Measurements from ENCODE around the gene TCEA2.

Gene TCEA2

DNA sequence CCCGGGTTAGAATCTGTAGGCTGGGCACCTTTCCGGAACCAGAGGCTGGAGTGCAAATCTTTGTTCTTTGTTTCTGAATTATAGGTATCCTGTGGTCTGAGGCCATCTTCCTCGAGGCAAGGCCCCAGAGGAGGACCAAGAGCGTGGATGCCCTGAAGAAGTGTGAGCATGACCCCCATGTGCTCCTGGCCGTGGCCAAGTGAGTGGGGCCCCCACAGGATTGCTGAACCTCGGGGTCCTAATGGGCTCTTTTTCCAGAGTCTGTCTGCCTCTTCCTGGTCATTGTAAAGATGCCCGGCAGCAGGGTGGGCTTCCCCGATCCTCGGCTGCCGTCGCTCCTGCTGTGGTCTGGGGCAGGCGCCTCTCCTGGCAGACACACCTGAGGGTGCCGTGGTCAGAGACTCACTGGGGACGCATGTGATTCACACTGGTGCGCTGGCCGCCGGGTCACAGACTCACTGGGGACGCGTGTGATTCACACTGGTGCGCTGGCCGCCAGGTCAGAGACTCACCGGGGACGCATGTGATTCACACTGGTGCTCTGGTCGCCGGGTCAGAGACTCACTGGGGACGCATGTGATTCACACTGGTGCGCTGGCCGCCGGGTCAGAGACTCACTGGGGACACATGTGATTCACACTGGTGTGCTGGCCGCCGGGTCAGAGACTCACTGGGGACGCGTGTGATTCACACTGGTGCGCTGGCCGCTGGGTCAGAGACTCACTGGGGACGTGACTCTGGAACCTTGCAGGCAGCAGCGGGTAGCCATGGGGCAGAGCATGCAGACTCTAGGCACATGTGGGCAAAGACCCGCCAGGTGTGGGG lies 33.5 kb upstream of the TCEA2 start:
- no peak overlapping the region for H3K4me2 ChIP-seq (ENCODE audit: low read depth, low read length, poor library complexity, severe bottlenecking)
- H3K4me3 ChIP-seq (ENCODE audit: insufficient read depth, low read length, poor library complexity, severe bottlenecking): no peak overlapping the region
- no peak overlapping the region for H3K27ac ChIP-seq (ENCODE audit: low read depth, low read length)
- no peak overlapping the region for H2AFZ ChIP-seq (ENCODE audit: low read depth, low read length, severe bottlenecking)
- H3K36me3 ChIP-seq (ENCODE audit: low read length): no peaks in the 10 kb centered on the region
- no peaks in the 10 kb centered on the region for H3K9me3 ChIP-seq (ENCODE audit: insufficient read depth, low read length)
- no peaks in the 10 kb centered on the region for H4K20me1 ChIP-seq (ENCODE audit: low read depth, low read length)
- H3K27me3 ChIP-seq (ENCODE audit: low read length): no peaks in the 10 kb centered on the region
- no peak overlapping the region for H3K9ac ChIP-seq (ENCODE audit: low read length)
- no peaks in the 10 kb centered on the region for H3F3A ChIP-seq (ENCODE audit: insufficient read depth)
- no peaks in the 10 kb centered on the region for H3K9me2 ChIP-seq (replicated peaks; ENCODE audit: insufficient read depth, low read length)
- no peak for TF ChIP-seq EZH2phosphoT487 (conservative IDR thresholded peaks at IDR 0.05; ENCODE audit: low read length)
- TF ChIP-seq, protein P1, sequence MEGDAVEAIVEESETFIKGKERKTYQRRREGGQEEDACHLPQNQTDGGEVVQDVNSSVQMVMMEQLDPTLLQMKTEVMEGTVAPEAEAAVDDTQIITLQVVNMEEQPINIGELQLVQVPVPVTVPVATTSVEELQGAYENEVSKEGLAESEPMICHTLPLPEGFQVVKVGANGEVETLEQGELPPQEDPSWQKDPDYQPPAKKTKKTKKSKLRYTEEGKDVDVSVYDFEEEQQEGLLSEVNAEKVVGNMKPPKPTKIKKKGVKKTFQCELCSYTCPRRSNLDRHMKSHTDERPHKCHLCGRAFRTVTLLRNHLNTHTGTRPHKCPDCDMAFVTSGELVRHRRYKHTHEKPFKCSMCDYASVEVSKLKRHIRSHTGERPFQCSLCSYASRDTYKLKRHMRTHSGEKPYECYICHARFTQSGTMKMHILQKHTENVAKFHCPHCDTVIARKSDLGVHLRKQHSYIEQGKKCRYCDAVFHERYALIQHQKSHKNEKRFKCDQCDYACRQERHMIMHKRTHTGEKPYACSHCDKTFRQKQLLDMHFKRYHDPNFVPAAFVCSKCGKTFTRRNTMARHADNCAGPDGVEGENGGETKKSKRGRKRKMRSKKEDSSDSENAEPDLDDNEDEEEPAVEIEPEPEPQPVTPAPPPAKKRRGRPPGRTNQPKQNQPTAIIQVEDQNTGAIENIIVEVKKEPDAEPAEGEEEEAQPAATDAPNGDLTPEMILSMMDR (IDR thresholded peaks at IDR 0.05; ENCODE audit: insufficient read depth, low read length, poor library complexity, severe bottlenecking): no peak
- H3K79me2 ChIP-seq (ENCODE audit: insufficient read depth, low read length): no peaks in the 10 kb centered on the region

DNA sequence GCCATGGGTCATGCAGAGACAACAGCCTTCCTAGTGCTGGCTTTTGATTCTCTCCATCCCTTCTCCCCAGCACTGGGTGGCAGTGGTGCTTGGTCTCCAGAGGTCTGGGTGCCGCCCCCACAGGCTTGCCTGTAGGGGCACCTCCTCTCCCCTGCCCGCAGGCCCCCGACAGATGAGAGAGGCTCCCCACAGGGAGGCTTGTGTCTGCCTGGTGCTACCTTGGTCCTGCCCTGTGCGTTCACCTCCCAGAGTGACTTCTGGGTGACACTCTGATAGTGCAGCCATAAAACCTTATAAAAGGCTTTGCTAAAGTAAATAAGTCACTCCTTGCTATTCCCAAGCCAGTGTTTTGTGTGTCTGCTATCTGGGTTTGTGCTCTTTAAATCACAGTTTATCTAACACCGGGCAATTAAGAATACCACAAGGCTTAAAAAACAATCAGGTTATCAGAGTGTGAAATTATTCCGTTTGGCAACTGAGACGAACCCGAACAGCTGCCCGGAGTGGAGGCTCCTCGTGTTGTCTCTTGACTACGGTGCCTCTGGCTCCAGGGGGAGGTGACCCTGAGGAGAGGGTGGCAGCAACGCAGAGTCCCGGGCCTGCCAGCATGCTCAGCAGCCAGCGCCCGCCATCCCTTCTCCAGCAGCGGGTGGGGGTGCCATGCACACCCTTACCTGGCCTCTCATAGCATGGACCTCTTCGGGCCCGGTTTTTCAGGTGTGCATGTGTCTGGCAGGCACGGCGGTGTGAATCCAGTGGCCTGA lies 32.4 kb upstream of the TCEA2 start:
- no peak for TF ChIP-seq EZH2phosphoT487 (conservative IDR thresholded peaks at IDR 0.05; ENCODE audit: low read length)
- TF ChIP-seq, protein P1 (IDR thresholded peaks at IDR 0.05; ENCODE audit: insufficient read depth, low read length, poor library complexity, severe bottlenecking): no peak
- no peaks in the 10 kb centered on the region for H3K27me3 ChIP-seq (ENCODE audit: low read length)
- no peak overlapping the region for H3K4me2 ChIP-seq (ENCODE audit: low read depth, low read length, poor library complexity, severe bottlenecking)
- H2AFZ ChIP-seq (ENCODE audit: low read depth, low read length, severe bottlenecking): no peak overlapping the region
- no peaks in the 10 kb centered on the region for H3K36me3 ChIP-seq (ENCODE audit: low read length)
- no peak overlapping the region for H3K27ac ChIP-seq (ENCODE audit: low read depth, low read length)
- no peaks in the 10 kb centered on the region for H3K9me2 ChIP-seq (replicated peaks; ENCODE audit: insufficient read depth, low read length)
- H3K9ac ChIP-seq (ENCODE audit: low read length): no peak overlapping the region
- H3K79me2 ChIP-seq (ENCODE audit: insufficient read depth, low read length): no peaks in the 10 kb centered on the region
- no peak overlapping the region for H3K4me3 ChIP-seq (ENCODE audit: insufficient read depth, low read length, poor library complexity, severe bottlenecking)
- H3F3A ChIP-seq (ENCODE audit: insufficient read depth): no peaks in the 10 kb centered on the region
- no peaks in the 10 kb centered on the region for H4K20me1 ChIP-seq (ENCODE audit: low read depth, low read length)
- no peaks in the 10 kb centered on the region for H3K9me3 ChIP-seq (ENCODE audit: insufficient read depth, low read length)

DNA sequence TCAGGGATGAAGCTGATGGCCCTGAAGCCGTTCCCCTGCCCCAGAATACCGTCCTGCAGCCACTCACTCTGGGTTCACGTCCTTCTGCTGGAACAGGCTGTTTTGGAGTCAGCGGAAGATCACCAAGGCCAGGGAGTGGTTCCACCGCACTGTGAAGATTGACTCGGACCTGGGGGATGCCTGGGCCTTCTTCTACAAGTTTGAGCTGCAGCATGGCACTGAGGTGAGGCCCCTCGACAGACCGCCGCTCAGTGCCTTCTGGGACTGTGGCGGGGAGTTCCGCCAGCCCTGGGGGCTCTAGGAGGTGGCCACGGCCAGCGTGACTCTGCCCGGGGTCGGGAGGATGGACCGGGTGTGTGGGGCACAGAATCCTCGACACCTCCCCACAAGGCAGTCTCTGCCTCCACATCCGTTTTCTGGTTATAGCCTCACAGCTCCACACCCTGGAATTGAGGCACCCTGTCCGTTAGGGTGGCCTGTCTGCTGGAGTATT lies 31.1 kb upstream of the TCEA2 start:
- H3K36me3 ChIP-seq (ENCODE audit: low read length): no peaks in the 10 kb centered on the region
- no peak overlapping the region for H2AFZ ChIP-seq (ENCODE audit: low read depth, low read length, severe bottlenecking)
- no peaks in the 10 kb centered on the region for H3K9me2 ChIP-seq (replicated peaks; ENCODE audit: insufficient read depth, low read length)
- H3K27ac ChIP-seq (ENCODE audit: low read depth, low read length): no peak overlapping the region
- H3K4me3 ChIP-seq (ENCODE audit: insufficient read depth, low read length, poor library complexity, severe bottlenecking): no peak overlapping the region
- no peaks in the 10 kb centered on the region for H3F3A ChIP-seq (ENCODE audit: insufficient read depth)
- H3K27me3 ChIP-seq (ENCODE audit: low read length): no peaks in the 10 kb centered on the region
- H3K9me3 ChIP-seq (ENCODE audit: insufficient read depth, low read length): no peaks in the 10 kb centered on the region
- H3K4me2 ChIP-seq (ENCODE audit: low read depth, low read length, poor library complexity, severe bottlenecking): no peak overlapping the region
- H4K20me1 ChIP-seq (ENCODE audit: low read depth, low read length): no peaks in the 10 kb centered on the region
- TF ChIP-seq, protein P1 (IDR thresholded peaks at IDR 0.05; ENCODE audit: insufficient read depth, low read length, poor library complexity, severe bottlenecking): no peak
- TF ChIP-seq EZH2phosphoT487 (conservative IDR thresholded peaks at IDR 0.05; ENCODE audit: low read length): no peak
- no peak overlapping the region for H3K9ac ChIP-seq (ENCODE audit: low read length)
- H3K79me2 ChIP-seq (ENCODE audit: insufficient read depth, low read length): no peaks in the 10 kb centered on the region
